NB4 (cell line): Measurements from ENCODE around the gene CALY.

Source experiments
- DNase-seq: peaks from one replicate; pipeline ENCODE4 v3.0.0; 2010; ENCODE audit warnings: low read depth
- H3K4me3 ChIP-seq: one replicate; pipeline ENCODE4 v1.5.1; 2011; ENCODE audit warnings: mild to moderate bottlenecking, low read depth, low read length, moderate library complexity
- MAX ChIP-seq: IDR thresholded peaks from 2 replicates; pipeline ENCODE4 v1.6.1; 2011; ENCODE audit warnings: low read depth, low read length
- MYC ChIP-seq: IDR thresholded peaks from 2 replicates; pipeline ENCODE4 v1.6.1; 2011; ENCODE audit warnings: low read depth, low read length
- POLR2A ChIP-seq: IDR thresholded peaks from 2 replicates; pipeline ENCODE4 v1.6.1; 2011; ENCODE audit warnings: mild to moderate bottlenecking; ENCODE audit not compliant: insufficient read length; ENCODE audit errors: extremely low read depth
- TF ChIP-seq, protein P1 (sequence below): IDR thresholded peaks from one replicate; pipeline ENCODE4 v1.5.1; 2012; ENCODE audit warnings: low read depth, low read length

CALY gene

DNA sequence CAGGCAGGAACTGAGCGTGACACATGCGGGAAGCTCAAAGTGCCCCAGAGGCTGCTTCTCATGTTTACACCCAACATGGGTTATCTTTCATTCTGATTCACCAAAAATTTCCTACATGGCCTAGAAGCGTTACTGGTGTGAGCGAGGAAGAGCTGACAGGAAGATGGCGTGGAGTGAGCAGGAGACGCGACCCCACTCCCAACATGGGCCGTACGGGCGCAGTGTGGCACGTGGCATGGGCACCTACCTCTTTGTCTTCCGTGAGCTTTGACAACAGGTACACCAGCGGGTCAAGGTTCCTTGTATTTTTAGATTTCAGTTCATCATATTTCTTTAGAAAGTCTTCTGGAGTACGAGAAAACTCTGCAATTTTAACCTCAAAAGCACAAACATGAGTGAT lies 37.0 kb downstream of the CALY start:
- no peak overlapping the region for H3K4me3 ChIP-seq
- no peak for TF ChIP-seq MAX
- no peak for TF ChIP-seq MYC
- no peak for TF ChIP-seq POLR2A
- DNase-seq, result no peak

GRCh38 chr10:133299224-133299623 lies 37.5 kb downstream of the CALY start:
- H3K4me3 ChIP-seq, result no peak overlapping the region
- no peak for TF ChIP-seq MAX
- no peak for TF ChIP-seq POLR2A
- TF ChIP-seq MYC, result no peak
- TF ChIP-seq, protein P1, sequence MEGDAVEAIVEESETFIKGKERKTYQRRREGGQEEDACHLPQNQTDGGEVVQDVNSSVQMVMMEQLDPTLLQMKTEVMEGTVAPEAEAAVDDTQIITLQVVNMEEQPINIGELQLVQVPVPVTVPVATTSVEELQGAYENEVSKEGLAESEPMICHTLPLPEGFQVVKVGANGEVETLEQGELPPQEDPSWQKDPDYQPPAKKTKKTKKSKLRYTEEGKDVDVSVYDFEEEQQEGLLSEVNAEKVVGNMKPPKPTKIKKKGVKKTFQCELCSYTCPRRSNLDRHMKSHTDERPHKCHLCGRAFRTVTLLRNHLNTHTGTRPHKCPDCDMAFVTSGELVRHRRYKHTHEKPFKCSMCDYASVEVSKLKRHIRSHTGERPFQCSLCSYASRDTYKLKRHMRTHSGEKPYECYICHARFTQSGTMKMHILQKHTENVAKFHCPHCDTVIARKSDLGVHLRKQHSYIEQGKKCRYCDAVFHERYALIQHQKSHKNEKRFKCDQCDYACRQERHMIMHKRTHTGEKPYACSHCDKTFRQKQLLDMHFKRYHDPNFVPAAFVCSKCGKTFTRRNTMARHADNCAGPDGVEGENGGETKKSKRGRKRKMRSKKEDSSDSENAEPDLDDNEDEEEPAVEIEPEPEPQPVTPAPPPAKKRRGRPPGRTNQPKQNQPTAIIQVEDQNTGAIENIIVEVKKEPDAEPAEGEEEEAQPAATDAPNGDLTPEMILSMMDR, result no peak
- DNase-seq, result no peak

DNA sequence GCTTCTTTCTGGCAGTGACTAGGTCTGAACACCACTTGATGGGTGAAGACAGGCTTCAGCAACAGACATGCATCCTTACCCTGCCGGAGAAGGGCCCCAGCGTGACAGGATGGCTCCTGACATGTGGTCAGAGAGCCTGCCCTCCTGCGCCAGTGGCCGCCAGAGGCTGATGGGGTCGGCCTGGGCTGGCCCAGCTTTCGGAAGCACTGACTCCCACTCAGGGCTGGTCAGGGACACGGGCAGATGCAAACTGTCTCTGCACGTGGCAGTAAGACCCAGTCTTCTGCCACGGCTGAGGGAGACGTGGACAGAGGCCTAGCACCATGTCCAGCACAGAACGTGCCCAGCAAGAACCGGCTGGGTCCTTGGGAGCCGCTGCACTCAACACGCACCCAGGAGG lies 38.2 kb downstream of the CALY start:
- no peak overlapping the region for H3K4me3 ChIP-seq

DNA sequence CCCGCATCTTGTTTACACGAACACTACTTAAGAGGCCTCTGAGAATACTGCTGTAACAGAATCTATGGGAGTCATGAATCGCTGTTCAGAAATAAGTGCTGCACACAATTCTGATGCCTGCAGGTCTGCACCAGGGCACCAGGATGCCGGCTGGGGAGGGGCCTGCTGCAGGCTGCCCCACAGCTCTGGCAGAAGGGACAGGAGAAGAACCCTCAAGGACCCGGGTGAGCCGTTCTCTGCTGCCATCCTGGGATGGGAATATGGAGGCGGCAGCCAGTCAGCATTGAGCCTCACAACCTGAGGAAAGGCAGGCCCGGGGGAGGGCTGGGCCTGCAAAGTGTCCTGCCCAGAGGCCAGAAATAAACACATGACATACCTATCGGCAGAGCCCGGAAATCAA lies 39.2 kb downstream of the CALY start:
- TF ChIP-seq POLR2A (no peak), MYC (no peak), MAX (no peak)
- TF ChIP-seq, protein P1, result no peak
- H3K4me3 ChIP-seq, result no peak overlapping the region
- no peak for DNase-seq

More for the DNA sequence above, 38.2 kb downstream of the CALY start:
- TF ChIP-seq, protein P1, result no peak
- TF ChIP-seq MAX, result no peak
- TF ChIP-seq MYC, result no peak
- DNase-seq, result no peak

- H3K4me3 ChIP-seq, result no peak overlapping the region
- TF ChIP-seq MAX (no peak), POLR2A (no peak), MYC (no peak)
- TF ChIP-seq, protein P1, result no peak
- no peak for DNase-seq
These were observed 41.0 kb downstream of the CALY start for GRCh38 chr10:133295426-133296320.

GRCh38 chr10:133294189-133294588 lies 42.5 kb downstream of the CALY start:
- no peak for DNase-seq
- H3K4me3 ChIP-seq, result no peak overlapping the region
- no peak for TF ChIP-seq MAX
